Fibroblast of pulmonary artery (primary cell): ENCODE data around the gene POU2AF1.
"Not testable (repeated sequence)": the region's sequence is repeated elsewhere in the genome, so short reads cannot be mapped to it uniquely, and the experiment has no call there.

Experiments
- DNase-seq: peaks from one replicate; pipeline ENCODE4 v3.0.0-alpha.2; 2010; ENCODE audit warnings: low read depth
- H3K4me3 ChIP-seq: replicated peaks from 2 replicates; pipeline ENCODE4 v1.5.1; 2011; ENCODE audit warnings: low read depth, mild to moderate bottlenecking, control low read depth, low read length, moderate library complexity
- TF ChIP-seq, protein P1 (sequence below): IDR thresholded peaks from 2 replicates; pipeline ENCODE4 v1.5.1; 2011; ENCODE audit warnings: mild to moderate bottlenecking, control low read depth, low read length, inconsistent platforms; ENCODE audit errors: missing control alignments

The POU2AF1 gene

DNA sequence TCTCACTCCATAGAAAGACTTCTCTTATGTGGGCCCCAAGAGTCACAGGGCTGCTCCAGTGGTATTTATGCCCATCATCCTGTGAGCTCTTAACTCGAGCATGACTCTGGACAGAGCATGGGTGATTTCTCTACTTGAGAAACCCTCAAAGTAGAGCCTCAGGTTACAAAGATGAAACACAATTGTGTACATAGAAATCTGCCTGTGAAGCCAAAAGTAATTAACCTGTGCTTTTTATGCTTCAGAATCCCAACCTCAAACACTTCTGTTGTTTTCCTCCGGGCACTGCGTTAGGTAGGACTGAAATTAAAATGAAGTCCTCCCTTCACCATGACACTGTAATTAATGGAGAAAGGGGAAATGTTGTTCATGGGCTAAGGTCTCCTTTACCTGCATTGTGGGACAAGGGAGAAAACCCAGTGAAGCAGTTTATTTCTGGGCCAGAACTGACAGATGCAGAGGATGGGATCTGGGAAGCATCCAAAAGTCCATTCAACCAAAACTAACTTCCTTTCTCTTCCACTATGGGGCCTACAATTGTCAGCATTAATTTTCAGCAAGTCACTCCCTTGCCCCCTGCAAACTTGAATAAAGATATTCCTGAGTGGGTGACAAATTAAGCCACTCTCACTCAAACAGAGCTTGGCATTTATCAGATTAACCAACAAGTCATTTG is 24.1 kb upstream of the POU2AF1 start:
- TF ChIP-seq, protein P1, sequence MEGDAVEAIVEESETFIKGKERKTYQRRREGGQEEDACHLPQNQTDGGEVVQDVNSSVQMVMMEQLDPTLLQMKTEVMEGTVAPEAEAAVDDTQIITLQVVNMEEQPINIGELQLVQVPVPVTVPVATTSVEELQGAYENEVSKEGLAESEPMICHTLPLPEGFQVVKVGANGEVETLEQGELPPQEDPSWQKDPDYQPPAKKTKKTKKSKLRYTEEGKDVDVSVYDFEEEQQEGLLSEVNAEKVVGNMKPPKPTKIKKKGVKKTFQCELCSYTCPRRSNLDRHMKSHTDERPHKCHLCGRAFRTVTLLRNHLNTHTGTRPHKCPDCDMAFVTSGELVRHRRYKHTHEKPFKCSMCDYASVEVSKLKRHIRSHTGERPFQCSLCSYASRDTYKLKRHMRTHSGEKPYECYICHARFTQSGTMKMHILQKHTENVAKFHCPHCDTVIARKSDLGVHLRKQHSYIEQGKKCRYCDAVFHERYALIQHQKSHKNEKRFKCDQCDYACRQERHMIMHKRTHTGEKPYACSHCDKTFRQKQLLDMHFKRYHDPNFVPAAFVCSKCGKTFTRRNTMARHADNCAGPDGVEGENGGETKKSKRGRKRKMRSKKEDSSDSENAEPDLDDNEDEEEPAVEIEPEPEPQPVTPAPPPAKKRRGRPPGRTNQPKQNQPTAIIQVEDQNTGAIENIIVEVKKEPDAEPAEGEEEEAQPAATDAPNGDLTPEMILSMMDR = no peak
- H3K4me3 ChIP-seq = no peak overlapping the region
- DNase-seq = no peak

DNA sequence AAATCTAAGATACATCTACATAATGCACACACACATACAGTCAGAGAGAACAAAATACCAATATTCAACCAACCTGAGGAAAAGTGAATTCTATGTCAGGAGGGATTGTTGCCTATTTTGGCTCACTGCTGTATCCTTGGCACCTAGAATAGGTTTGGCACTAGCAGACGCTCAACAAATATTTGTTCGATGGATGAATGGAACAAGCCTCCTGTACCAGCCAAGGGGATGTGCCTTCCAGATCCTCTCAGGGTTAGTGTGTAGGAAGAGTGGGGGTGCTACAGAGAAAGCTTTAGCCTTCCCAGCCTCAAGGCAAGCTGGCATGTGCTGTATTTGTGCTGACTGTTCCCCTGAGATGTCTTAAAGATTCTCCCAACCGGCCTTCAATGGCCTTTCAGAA is 23.3 kb upstream of the POU2AF1 start:
- DNase-seq = no peak
- TF ChIP-seq, protein P1 = no peak

DNA sequence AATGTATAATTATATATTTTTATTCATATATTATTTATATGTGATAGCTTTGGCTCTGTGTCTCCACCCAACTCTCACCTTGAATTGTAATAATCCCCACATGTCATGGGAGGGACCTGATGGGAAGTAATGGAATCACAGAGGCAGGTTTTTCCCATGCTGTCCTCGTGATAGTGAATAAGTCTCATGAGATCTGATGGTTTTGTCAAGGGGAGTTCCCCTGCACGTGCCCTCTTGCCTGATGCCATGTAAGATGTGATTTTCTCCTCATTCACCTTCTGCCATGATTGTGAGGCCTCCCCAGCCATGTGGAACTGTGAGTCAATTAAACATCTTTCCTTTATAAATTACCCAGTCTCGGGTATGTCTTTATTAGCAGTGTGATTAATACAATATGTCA is 22.9 kb upstream of the POU2AF1 start:
- H3K4me3 ChIP-seq, DNase-seq: not testable (repeated sequence)

More for the DNA sequence above, 23.3 kb upstream of the POU2AF1 start:
- H3K4me3 ChIP-seq = no peak overlapping the region

DNA sequence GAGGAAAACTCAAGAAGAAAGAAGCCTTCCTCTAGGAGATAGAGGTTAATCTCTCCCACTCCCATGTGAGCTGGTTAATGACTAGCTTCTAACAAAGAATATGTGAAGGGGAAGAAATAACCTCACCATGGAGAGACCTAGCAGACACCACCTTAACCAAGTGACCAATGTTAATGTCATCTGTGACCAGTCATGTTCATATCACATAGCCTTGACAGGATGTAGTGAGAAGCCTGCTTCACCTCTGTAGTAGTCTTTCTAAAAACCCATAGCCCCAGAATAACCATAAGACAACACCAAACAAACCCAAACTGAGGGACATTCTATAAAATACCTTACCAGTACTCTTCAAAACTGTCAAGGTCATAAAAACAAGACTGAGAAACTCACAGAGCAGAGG is 21.5 kb upstream of the POU2AF1 start:
- TF ChIP-seq, protein P1 = no peak
- no peak overlapping the region for H3K4me3 ChIP-seq
- DNase-seq = no peak

DNA sequence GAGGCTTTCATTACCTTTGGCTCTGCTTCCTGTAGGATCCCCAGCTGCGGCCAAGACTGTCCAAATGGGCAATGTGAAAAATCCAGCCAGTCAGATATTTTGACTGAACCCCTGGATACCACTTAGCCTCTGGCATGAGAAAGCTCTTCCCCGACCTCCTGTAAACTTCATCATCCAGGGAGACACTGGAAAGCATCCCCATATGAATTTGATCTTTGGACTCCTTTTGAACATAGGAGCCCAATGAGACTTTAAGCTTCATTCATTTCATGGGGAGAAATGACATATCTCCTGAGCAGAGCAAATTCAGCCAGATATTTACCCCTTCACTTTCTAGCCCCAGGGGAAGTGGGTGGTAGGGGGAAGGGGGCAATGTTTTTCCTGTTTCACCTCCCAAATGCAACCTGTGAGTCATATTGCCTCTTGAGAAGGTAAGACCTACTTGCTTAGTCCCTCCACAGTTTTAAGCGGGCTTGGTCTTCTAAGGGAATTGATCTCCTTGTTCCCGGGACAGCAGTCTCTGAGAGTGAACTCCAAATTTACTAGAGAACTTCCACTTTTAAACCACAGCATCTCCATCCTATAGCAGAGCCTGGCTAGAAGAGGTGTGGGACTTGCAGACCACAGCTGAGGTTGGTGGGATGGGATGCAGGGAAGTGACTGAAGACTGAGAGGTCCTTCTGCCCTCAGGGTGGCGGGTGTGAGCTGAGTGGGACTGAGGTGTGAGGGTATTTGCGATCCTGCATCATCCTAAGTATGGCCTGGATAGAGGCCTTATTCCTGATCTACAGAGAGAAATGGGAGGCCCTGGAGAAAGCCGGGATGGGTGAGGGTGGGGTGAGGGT is 20.3 kb upstream of the POU2AF1 start:
- TF ChIP-seq, protein P1 = no peak
- DNase-seq = no peak
- no peak overlapping the region for H3K4me3 ChIP-seq

DNA sequence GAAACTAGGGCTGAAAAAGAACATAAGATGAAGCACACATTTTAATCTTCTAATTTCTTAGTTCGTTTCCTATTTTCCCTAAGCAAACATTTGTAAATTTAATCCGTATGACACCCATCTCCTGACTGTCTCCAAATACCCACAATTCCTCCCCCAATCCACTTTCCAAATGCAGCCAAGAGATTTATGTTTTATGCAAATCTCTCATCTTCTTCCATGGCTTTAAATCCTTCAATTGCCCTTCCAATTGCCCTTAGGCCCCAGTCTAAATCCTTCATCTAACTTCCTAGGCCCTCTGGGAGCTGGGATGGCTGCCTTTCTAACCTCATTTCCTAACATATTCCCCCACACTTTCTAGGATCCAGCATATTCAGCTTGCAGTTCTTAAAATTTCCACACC is 18.0 kb upstream of the POU2AF1 start:
- DNase-seq = no peak
- TF ChIP-seq, protein P1 = no peak
- H3K4me3 ChIP-seq = no peak overlapping the region

DNA sequence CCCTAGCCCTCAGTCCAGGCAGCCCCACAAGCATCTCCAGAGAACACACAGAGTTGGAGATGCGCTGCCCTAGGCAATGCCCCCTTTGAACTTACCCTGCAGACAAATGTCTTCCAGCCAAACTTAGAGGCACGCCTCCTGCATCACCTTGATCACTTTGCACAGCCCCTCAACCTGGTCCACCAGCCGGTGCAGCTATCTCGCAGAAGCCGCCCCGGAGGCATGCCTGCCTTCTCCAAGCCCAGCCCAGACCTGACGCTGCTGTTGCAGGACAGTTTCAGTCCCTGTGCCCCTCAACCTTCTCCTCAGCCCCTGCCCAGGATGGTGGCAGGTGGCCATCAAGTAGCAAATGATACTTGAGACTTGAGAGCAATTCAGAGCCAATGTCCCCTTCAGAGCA is 16.7 kb upstream of the POU2AF1 start:
- TF ChIP-seq, protein P1 = no peak
- no peak overlapping the region for H3K4me3 ChIP-seq
- DNase-seq = no peak
